ENCODE results near the gene LMCD1.

The LMCD1 gene

DNA sequence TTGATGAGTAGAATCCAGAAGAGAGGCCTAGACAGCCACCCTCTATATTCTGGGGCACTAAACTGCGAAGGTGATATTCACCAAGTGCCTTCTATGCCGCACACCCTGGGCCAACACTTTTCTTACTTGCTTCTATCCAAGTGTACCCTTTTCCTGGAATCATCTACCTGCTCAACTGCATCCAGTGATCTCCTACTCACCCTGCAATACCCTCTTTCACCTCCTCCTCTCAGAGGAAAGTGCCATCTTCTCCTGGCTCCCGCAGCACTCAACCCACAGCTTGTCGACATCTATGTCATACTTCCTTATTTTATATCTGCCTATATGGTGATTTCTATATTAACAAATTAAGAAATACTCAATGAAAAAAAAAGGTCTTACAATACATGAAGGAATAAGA is 28.6 kb upstream of the LMCD1 start:
- Histone ChIP-seq H3K4me1 (no peaks in the 10 kb centered on the region), H3K4me2 (ENCODE audit: low read length) (no peak overlapping the region), H3K9ac (no peak overlapping the region), H2AFZ (no peak overlapping the region), H3K36me3 (ENCODE audit: control insufficient read depth, insufficient read depth, low read length) (no peaks in the 10 kb centered on the region), H3K4me3 (ENCODE audit: low read depth, low read length) (no peak overlapping the region), H3K27ac (no peak overlapping the region), H3K27me3 (ENCODE audit: control insufficient read depth, insufficient read depth, low read length) (no peaks in the 10 kb centered on the region), H3K9me3 (ENCODE audit: control insufficient read depth, low read length) (no peaks in the 10 kb centered on the region), H3K79me2 (no peaks in the 10 kb centered on the region)
- TF ChIP-seq, protein P1, sequence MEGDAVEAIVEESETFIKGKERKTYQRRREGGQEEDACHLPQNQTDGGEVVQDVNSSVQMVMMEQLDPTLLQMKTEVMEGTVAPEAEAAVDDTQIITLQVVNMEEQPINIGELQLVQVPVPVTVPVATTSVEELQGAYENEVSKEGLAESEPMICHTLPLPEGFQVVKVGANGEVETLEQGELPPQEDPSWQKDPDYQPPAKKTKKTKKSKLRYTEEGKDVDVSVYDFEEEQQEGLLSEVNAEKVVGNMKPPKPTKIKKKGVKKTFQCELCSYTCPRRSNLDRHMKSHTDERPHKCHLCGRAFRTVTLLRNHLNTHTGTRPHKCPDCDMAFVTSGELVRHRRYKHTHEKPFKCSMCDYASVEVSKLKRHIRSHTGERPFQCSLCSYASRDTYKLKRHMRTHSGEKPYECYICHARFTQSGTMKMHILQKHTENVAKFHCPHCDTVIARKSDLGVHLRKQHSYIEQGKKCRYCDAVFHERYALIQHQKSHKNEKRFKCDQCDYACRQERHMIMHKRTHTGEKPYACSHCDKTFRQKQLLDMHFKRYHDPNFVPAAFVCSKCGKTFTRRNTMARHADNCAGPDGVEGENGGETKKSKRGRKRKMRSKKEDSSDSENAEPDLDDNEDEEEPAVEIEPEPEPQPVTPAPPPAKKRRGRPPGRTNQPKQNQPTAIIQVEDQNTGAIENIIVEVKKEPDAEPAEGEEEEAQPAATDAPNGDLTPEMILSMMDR (IDR thresholded peaks at IDR 0.05), result no peak

DNA sequence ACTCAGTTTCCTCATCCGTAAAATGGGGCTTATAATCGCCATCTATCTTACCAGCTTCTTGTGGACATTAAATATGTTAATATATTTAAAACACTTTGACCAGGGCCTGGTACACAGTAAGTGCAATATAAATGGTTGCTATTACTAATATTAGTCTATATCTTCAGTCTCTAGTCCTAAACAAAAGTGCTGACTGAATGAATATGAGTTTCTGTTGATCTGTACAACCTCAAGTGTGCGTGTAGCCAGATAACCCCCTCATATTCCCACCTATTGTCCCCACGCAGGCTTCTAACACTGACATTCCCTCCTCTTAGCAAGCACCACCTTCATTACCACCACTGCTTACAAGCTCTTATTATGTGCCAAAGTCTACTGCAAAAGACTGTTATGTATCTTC is 27.6 kb upstream of the LMCD1 start:
- Histone ChIP-seq H3K36me3 (ENCODE audit: control insufficient read depth, insufficient read depth, low read length) (no peaks in the 10 kb centered on the region), H3K79me2 (no peaks in the 10 kb centered on the region), H3K9ac (no peak overlapping the region), H3K27ac (no peak overlapping the region), H2AFZ (no peak overlapping the region), H3K4me2 (ENCODE audit: low read length) (no peak overlapping the region), H3K4me3 (ENCODE audit: low read depth, low read length) (no peak overlapping the region), H3K27me3 (ENCODE audit: control insufficient read depth, insufficient read depth, low read length) (no peaks in the 10 kb centered on the region), H3K9me3 (ENCODE audit: control insufficient read depth, low read length) (no peaks in the 10 kb centered on the region), H3K4me1 (no peaks in the 10 kb centered on the region)
- TF ChIP-seq, protein P1 (IDR thresholded peaks at IDR 0.05), result no peak

DNA sequence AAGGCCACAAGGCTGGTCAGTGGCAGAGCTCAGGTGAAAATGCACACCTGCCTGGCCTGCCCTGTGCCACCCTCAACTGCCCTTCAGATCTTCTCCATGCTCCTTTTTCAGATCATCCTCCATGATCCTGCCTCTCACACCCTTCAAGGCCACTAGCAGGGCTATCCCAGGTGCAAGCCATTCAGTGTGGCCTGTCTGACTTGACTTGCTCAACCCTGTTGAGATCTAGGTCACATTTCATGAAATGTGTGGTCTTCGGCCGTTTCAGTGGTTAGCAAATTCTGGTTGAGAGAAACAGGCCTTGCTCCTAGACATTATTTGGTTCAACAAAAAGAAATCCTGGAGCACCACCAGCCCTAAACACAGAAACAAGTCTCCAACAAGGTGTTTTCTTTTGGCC is 26.6 kb upstream of the LMCD1 start:
- H3K4me3 ChIP-seq (ENCODE audit: low read depth, low read length), result no peak overlapping the region
- no peak overlapping the region for H3K4me2 ChIP-seq (ENCODE audit: low read length)
- H3K9ac ChIP-seq, result no peak overlapping the region
- no peak overlapping the region for H2AFZ ChIP-seq
- no peaks in the 10 kb centered on the region for H3K36me3 ChIP-seq (ENCODE audit: control insufficient read depth, insufficient read depth, low read length)
- TF ChIP-seq, protein P1 (IDR thresholded peaks at IDR 0.05), result no peak
- H3K9me3 ChIP-seq (ENCODE audit: control insufficient read depth, low read length), result no peaks in the 10 kb centered on the region
- H3K27ac ChIP-seq, result no peak overlapping the region
- H3K27me3 ChIP-seq (ENCODE audit: control insufficient read depth, insufficient read depth, low read length), result no peaks in the 10 kb centered on the region
- no peaks in the 10 kb centered on the region for H3K4me1 ChIP-seq
- H3K79me2 ChIP-seq, result no peaks in the 10 kb centered on the region

DNA sequence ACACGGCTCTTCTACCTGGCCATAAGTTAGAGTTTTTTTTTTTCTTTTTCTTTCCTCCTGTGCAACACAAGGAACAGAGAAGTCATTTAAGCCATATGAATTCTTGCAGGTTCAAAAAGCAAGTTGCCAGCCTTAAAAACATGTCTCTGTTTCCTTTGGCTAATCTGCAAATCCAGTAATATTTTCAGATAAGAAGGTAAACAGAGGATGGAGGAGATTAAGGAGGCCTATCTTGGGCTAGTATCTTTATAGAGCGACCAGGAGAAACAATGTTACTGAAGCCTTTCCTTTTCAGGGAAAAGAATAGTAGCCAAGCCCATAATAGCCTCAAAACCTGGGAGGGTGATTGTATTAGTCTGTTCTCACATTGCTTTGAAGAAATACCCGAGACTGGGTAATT is 20.9 kb upstream of the LMCD1 start:
- Histone ChIP-seq H3K9me3 (ENCODE audit: control insufficient read depth, low read length) (no peaks in the 10 kb centered on the region), H2AFZ (no peak overlapping the region), H3K4me3 (ENCODE audit: low read depth, low read length) (no peak overlapping the region), H3K79me2 (no peaks in the 10 kb centered on the region), H3K36me3 (ENCODE audit: control insufficient read depth, insufficient read depth, low read length) (no peaks in the 10 kb centered on the region), H3K27me3 (ENCODE audit: control insufficient read depth, insufficient read depth, low read length) (no peaks in the 10 kb centered on the region), H3K4me2 (ENCODE audit: low read length) (no peak overlapping the region), H3K27ac (no peak overlapping the region), H3K4me1 (no peaks in the 10 kb centered on the region), H3K9ac (no peak overlapping the region)
- TF ChIP-seq, protein P1 (IDR thresholded peaks at IDR 0.05), result no peak

DNA sequence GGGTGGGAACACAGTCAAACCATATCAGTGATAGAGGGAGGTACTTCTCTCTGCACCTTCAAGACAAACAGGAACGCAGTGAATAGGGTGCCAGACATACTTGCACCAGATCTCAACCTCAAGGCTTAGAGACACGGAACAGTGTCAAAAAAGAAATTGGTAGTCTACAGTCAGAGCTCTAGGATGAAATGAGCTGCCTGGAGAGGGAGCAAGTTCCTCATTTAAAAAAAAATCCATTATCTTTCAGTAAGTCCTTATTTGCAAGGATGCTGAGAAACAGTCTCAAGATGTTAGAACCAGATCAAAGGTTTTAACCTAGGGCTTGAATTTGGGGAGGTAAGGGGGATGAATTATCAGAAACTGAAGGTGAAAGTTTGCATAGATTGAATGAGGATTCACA is 20.2 kb upstream of the LMCD1 start:
- TF ChIP-seq, protein P1 (IDR thresholded peaks at IDR 0.05), result peak; percentile 15
- no peak overlapping the region for H3K27ac ChIP-seq

More for the DNA sequence above, 20.2 kb upstream of the LMCD1 start:
- H3K27me3 ChIP-seq (ENCODE audit: control insufficient read depth, insufficient read depth, low read length), result no peaks in the 10 kb centered on the region
- no peaks in the 10 kb centered on the region for H3K36me3 ChIP-seq (ENCODE audit: control insufficient read depth, insufficient read depth, low read length)
- no peaks in the 10 kb centered on the region for H3K9me3 ChIP-seq (ENCODE audit: control insufficient read depth, low read length)
- H2AFZ ChIP-seq, result no peak overlapping the region
- no peak overlapping the region for H3K4me2 ChIP-seq (ENCODE audit: low read length)
- H3K9ac ChIP-seq, result no peak overlapping the region
- no peak overlapping the region for H3K4me3 ChIP-seq (ENCODE audit: low read depth, low read length)
- no peaks in the 10 kb centered on the region for H3K79me2 ChIP-seq
- H3K4me1 ChIP-seq, result no peaks in the 10 kb centered on the region
